Esophagus muscularis mucosa (tissue), 4 donors: ENCODE results near the gene KRT78. TPM values are rescaled to one million over a fixed set of nuclear protein-coding genes. Genes with fewer than 3 reads are reported as not detected.
"Not testable (repeated sequence)": the region's sequence is repeated elsewhere in the genome, so short reads cannot be mapped to it uniquely, and the experiment has no call there.

ENCODE experiments used
- DNase-seq: peaks from one replicate; pipeline ENCODE4 v3.0.0-alpha.2; 2017; ENCODE audit errors: extremely low spot score
- H3K27ac ChIP-seq, 4 donors: fragments of 200-600 bp; sonication (generic); replicated peaks in 1 of 4; 1 replicate in 3 of 4; 2 replicates in 1 of 4; pipeline ENCODE4 v1.5.1; 2016 to 2019; ENCODE audit warnings: mild to moderate bottlenecking in 1 of 4
- H3K27me3 ChIP-seq, 4 donors: fragments of 200-600 bp; sonication (generic); one replicate each; pipeline versions ENCODE4 v1.5.1 to v1.6.0; 2016 to 2019
- H3K36me3 ChIP-seq, 4 donors: fragments of 200-600 bp; sonication (generic); one replicate each; pipeline ENCODE4 v1.5.1; 2016 to 2019
- H3K4me1 ChIP-seq, 4 donors: fragments of 200-600 bp; sonication (generic); one replicate each; pipeline ENCODE4 v1.5.1; 2016 to 2019
- H3K4me3 ChIP-seq, 4 donors: fragments of 200-600 bp; sonication (generic); 1 replicate in 2 of 4; 2 replicates in 2 of 4; pipeline ENCODE4 v1.5.1; 2016 to 2019; ENCODE audit warnings: mild to moderate bottlenecking in 4 of 4, moderate library complexity in 1 of 4
- H3K9me3 ChIP-seq, 4 donors: fragments of 200-600 bp; sonication (generic); 1 replicate in 3 of 4; 2 replicates in 1 of 4; pipeline ENCODE4 v1.5.1; 2016 to 2019
- EP300 ChIP-seq: sonication (generic); formaldehyde crosslinking; IDR thresholded peaks from one replicate; pipeline ENCODE4 v1.6.1; 2017; ENCODE audit warnings: antibody characterized with exemption
- POLR2A ChIP-seq: fragments of 450-650 bp; IDR thresholded peaks from one replicate; pipeline ENCODE4 v1.6.1; 2017; ENCODE audit warnings: antibody characterized with exemption, moderate library complexity, mild to moderate bottlenecking, low read depth
- POLR2AphosphoS5 ChIP-seq, 2 donors: sonication (generic); formaldehyde crosslinking; IDR thresholded peaks; one replicate each; pipeline ENCODE4 v1.6.1; 2017; ENCODE audit warnings: antibody characterized with exemption in 2 of 2
- WGBS: methylation state at CpG from one replicate; pipeline ENCODE4 v1.1.5; 2018; 5-methylcytosine and 5-hydroxymethylcytosine counted together
- intact Hi-C: fragments of 100-400 bp; cut with DNase I; formaldehyde crosslinking; loops from one replicate; pipeline ENCODE4 v1.15.1; 2023
- total RNA-seq, 4 donors: library from RNA; depleted of rRNA; stranded (reverse); fragments of >200 nt; gene quantifications; one replicate each; pipeline versions ENCODE4 v1.1.0 to v1.2.1, GENCODE V29; 2016
- TF ChIP-seq, protein P1 (sequence below), 3 experiments: fragments of 200-600 bp in 2 of 3; fragments of 450-650 bp in 1 of 3; sonication (generic) in 2 of 3; IDR thresholded peaks; one replicate each; pipeline ENCODE4 v1.5.1; 2017 to 2019; ENCODE audit warnings: antibody characterized with exemption in 3 of 3, mild to moderate bottlenecking in 2 of 3, moderate library complexity in 1 of 3

The KRT78 gene
- total RNA-seq, 4 donors from 2014 or later, result 0.33 to 2.1 (median 0.75) TPM; not detected in 1

DNA sequence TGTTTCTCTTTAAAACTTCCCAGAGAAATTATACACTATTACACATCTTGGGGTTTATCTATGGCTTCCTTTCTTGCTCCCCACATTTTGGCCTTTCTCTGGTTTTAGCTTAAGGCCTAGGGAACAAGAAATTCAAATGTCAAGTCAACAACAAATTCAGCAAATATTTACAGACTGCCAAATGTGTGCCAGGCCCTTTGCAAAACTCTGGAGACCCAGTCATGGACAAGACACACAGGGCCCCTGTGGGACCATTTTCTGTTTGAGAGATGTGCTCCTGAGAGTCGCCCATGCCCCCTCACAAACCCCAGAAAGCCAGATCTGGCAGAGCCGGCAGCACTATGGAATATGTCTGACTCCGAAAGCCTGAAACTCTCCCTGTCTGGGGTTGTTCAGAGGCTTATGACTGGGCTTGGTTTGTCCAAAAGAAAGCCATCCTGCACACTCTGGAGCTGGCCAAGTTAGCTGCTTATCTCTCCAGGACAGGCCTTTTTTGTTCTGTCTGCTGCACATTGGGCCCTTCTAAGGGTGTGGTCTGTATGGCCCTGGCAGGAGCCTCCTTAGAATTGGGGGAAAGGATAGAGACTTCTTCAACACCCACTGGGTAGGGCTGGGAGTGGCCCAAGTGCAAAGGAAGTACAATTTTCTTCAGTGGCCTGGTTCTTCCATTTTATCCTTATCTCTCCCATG lies 51.8 kb downstream of the KRT78 start:
- TF ChIP-seq, protein P1, sequence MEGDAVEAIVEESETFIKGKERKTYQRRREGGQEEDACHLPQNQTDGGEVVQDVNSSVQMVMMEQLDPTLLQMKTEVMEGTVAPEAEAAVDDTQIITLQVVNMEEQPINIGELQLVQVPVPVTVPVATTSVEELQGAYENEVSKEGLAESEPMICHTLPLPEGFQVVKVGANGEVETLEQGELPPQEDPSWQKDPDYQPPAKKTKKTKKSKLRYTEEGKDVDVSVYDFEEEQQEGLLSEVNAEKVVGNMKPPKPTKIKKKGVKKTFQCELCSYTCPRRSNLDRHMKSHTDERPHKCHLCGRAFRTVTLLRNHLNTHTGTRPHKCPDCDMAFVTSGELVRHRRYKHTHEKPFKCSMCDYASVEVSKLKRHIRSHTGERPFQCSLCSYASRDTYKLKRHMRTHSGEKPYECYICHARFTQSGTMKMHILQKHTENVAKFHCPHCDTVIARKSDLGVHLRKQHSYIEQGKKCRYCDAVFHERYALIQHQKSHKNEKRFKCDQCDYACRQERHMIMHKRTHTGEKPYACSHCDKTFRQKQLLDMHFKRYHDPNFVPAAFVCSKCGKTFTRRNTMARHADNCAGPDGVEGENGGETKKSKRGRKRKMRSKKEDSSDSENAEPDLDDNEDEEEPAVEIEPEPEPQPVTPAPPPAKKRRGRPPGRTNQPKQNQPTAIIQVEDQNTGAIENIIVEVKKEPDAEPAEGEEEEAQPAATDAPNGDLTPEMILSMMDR (IDR thresholded peaks at IDR 0.05), result no peak
- TF ChIP-seq POLR2A (no peak), EP300 (no peak), POLR2AphosphoS5 (IDR thresholded peaks at IDR 0.05) (no peak)
- Histone ChIP-seq H3K4me3 (no peak overlapping the region), H3K9me3 (no peaks in the 10 kb centered on the region), H3K27ac (no peak overlapping the region), H3K27me3 (peaks cover 0 to 18% (median 0%) of the 10 kb centered on the region in 4 donors), H3K36me3 (no peaks in the 10 kb centered on the region), H3K4me1 (peaks cover 0 to 9% (median 3%) of the 10 kb centered on the region in 4 donors)
- intact Hi-C loops, result no loop called here
- no peak for DNase-seq
- WGBS, result 80% methylated on average over 1 of the region's 3 CpGs

DNA sequence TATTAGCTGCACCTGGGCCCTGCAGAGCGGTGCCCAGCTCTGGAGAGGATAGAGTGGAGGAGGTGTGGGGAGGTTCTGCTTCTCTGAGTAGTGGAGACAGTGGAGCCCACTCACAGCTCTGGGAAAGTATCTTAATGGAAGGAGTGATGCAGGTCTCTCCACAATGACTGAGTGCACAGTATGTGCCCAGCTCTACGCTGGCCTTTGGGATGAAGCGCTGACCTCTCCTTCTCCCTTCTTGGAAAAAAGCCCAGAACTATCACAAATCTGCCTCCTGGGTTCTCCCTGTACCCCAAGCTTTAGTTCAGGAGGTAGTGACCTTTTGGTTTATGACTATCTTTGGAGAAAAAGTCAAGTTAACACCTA lies 52.4 kb downstream of the KRT78 start:
- intact Hi-C loops, result no loop called here
- DNase-seq, result no peak
- H3K4me1 ChIP-seq, result peaks cover 0 to 9% (median 3%) of the 10 kb centered on the region in 4 donors
- H3K9me3 ChIP-seq, result no peaks in the 10 kb centered on the region
- H3K4me3 ChIP-seq, result no peak overlapping the region
- H3K27ac ChIP-seq, result no peak overlapping the region
- no peaks in the 10 kb centered on the region for H3K36me3 ChIP-seq
- TF ChIP-seq, protein P1 (IDR thresholded peaks at IDR 0.05), result no peak
- WGBS, result 96% methylated on average over 2 of the region's 3 CpGs
- H3K27me3 ChIP-seq, result peaks cover 0 to 23% (median 3%) of the 10 kb centered on the region in 4 donors

DNA sequence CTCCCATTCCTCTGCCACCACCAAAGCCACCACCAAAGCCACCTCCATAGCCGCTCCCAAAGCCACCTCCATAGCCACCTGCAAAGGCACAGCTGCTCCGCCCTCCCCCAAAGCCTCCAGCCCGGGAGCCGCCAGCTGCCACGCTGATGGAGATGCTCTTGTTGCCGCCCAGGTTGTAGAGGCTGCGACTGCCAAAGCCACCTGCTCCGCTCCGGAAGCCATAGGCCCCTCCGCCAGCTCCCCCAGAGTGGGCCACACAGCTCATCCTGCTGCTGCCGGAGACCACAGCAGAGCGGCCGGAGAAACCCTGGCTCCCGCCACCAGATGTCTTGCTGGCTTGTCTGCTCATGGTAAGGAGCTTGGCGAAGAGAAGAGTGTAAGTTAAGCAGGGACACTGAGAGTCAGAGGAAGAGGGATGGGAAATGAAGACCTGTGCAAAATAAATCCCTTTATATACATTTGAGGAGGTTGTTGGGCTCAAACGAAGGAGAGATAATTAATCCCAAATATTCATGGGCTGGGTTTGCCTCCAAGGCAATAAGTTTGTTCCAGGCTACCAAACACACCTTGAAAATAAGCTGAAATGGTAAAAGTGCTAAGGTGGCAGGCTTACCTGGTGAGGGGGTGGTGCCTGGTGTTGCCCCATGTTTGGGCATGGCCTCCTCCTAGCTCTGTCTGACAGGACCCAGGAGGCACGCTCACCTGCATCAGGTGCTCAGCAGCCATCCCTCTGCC lies 52.9 kb downstream of the KRT78 start, which contains the start of gene KRT3:
TSS of gene KRT3 (minus strand) at position 424 of the 735 bp plus-strand sequence. CDS start at position 349, 75 bp downstream.
- peaks cover 0 to 6% (median 3%) of the 10 kb centered on the region in 4 donors for H3K4me1 ChIP-seq
- H3K27me3 ChIP-seq, result peaks cover 0 to 29% (median 5%) of the 10 kb centered on the region in 4 donors
- intact Hi-C loops, result no loop called here
- H3K27ac ChIP-seq, result no peak within 1 kb of the TSS
- no peaks in the 10 kb centered on the region for H3K36me3 ChIP-seq
- DNase-seq, result no peak
- TF ChIP-seq POLR2AphosphoS5 (IDR thresholded peaks at IDR 0.05) (no peak), POLR2A (no peak), EP300 (no peak)
- TF ChIP-seq, protein P1 (IDR thresholded peaks at IDR 0.05), result no peak
- H3K9me3 ChIP-seq, result no peaks in the 10 kb centered on the region
- H3K4me3 ChIP-seq, result no peak within 1 kb of the TSS
- WGBS, result 93% methylated on average over 15 of the region's 17 CpGs

DNA sequence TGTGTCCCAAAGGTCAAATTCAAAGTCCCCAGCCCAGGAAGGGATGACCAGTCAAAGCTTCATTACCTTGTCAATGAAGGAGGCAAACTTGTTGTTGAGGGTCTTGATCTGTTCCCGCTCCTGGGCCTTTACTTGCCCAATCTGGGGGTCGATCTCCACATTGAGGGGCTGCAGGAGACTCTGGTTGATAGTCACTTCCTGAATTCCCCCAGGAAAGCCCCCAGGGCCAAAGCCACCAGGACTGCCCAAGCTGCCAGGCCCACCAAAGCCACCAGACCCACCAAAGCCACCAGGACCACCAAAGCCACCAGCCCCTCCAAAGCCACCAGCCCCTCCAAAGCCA lies 53.5 kb downstream of the KRT78 start:
- DNase-seq, H3K4me3 ChIP-seq, H3K4me1 ChIP-seq, intact Hi-C loops, H3K36me3 ChIP-seq, H3K27ac ChIP-seq, H3K9me3 ChIP-seq: not testable (repeated sequence)
- no CpG with 5 or more reads among the region's 2 CpGs for WGBS
- peaks cover 0 to 35% (median 6%) of the 10 kb centered on the region in 4 donors for H3K27me3 ChIP-seq

DNA sequence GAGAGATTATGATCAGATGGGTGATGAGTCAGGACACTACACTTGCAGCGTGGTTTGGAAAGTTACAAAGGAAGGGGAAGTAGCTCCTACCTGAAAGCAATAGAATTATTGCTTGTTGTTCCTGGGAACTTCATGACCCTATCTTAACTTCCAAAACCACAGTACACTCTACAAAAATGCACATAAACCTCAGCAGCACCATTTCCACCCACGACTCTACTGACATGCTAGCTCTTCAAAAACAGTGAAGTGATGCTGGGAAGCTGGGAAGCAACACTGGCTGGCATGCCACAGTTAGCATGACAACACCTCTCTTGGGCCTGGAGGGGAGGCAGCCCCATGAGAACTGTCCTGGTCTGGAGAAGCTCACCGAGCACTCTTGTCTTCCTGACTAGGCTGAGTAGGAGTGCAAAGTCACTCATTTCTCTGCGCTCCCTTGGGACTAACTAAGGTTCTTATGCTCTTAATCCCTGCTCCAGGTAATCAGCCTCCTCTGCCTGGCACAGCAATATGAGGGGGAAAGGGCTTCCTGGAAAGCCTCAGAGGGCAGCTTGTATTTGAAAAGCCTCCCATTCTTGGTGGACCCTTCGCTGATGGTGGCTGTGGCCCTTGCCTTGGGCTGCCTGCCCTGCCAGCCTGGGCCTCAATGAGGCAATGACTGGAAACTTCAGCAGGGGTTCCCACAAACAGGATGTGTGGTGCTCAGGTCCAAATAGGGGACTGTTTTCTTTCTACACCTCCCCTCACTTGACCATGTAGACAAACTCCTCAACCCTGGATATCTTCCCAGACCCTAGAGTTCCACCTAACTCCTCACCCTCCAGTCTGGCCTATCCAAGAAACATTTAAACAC lies 54.1 kb downstream of the KRT78 start:
- peaks cover 0 to 41% (median 9%) of the 10 kb centered on the region in 4 donors for H3K27me3 ChIP-seq
- no peak overlapping the region for H3K4me3 ChIP-seq
- H3K36me3 ChIP-seq, result no peaks in the 10 kb centered on the region
- no peak overlapping the region for H3K27ac ChIP-seq
- peaks cover 0 to 7% (median 6%) of the 10 kb centered on the region in 4 donors for H3K4me1 ChIP-seq
- intact Hi-C loops, result no loop called here
- TF ChIP-seq POLR2AphosphoS5 (IDR thresholded peaks at IDR 0.05) (no peak), POLR2A (no peak), EP300 (no peak)
- TF ChIP-seq, protein P1 (IDR thresholded peaks at IDR 0.05), result no peak
- DNase-seq, result no peak
- WGBS, result 90% methylated on average over 5 of the region's 5 CpGs
- no peaks in the 10 kb centered on the region for H3K9me3 ChIP-seq
